Right lung (tissue), 5 donors: ENCODE measurements around the gene TMEM41A. TPM values are rescaled to one million over a fixed set of nuclear protein-coding genes. Genes with fewer than 3 reads are reported as not detected.
"Not testable (repeated sequence)": the region's sequence is repeated elsewhere in the genome, so short reads cannot be mapped to it uniquely, and the experiment has no call there.

Experiments used
- DNase-seq, 2 donors: peaks; one replicate each; pipeline ENCODE4 v3.0.0-alpha.2; 2013
- polyA plus RNA-seq, 5 donors: library from polyadenylated mRNA; unstranded; fragments of 120-200 nt; gene quantifications; one replicate each; pipeline versions ENCODE4 v1.2.1 to v1.2.3, GENCODE V29; 2013; ENCODE audit warnings: inconsistent platforms in 1 of 5, low replicate concordance in 1 of 5; ENCODE audit not compliant: insufficient read length in 5 of 5, insufficient read depth in 1 of 5

The TMEM41A gene
- polyA plus RNA-seq, 5 donors = 40.8 to 50.6 (median 47.8) TPM

DNA sequence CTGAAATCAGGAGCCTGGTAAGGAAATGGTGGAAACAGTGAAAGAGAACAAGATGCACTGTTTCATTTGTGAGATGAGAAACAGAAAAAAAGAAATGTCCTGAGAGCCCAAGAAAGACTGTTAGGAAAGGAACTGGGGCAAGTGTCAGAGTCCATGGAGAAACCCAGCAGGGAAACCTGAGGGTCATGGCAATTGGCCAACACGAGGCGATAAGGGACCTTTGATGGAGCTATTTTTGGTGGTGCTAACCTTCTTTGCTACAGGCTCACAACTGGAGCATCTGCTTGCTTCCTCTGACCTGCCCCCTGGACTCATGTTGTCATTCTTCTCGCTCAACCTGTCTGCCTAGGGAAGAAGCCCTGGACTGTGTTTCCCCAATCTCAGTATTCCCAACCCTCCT is 4.2 kb upstream of the TMEM41A start:
- no peak for DNase-seq

DNA sequence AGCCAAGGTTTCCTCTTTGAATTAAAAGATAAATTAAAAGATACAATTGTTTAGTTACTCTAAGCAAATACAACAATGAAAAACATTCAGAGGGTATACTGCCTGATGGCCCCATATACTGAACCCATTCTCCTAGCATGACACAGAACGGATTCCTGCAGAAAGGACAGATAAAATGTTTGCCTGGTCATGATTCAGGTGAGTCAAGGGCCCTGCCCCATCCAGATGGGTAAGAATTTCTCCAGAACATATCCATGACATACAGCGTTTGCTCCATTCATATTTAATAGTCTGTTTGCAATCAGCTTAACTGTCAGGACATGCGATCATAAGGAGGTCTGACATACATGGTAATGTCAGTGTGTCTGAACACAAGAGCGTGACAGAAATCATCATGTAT is 8.6 kb downstream of the TMEM41A start:
- no peak for DNase-seq

DNA sequence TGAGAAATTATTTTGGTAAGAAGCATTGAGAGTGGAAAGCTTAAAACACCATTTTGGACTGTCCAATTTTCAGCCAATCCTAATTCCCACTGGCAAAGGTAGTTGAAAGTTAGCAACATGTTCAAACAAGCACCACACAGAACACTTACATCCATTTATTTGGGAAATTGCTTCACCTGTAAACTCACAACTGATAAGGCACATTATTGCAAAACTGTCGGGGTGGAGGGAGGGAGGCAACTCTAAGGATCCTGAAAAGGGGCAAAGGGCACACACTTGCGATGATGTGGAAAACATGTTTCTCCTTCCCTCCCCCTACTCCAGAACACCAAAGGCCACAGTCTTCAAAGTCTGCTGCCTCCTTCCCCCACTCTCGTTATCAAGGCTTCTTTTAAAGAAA is 9.4 kb downstream of the TMEM41A start:
- DNase-seq = no peak

DNA sequence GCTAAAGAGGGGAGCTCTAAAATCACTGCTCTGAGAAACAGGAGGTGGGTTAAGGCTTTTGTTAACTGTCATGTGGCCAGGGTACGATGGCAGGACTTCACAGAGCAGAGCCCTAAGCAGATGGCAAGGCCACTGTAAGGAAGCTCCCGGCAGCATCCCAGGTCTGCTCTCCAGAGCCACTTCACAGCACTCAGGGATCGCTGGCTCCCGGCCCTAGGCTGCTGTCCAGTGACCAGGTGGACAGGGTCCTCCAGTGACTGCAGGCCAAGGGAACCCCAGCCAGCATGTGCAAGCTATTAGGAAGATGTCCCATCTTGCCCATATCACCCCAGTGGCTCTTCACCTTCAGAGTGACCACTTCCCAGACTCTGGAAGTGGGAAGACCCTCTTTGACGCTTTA is 10.4 kb downstream of the TMEM41A start:
- no peak for DNase-seq

DNA sequence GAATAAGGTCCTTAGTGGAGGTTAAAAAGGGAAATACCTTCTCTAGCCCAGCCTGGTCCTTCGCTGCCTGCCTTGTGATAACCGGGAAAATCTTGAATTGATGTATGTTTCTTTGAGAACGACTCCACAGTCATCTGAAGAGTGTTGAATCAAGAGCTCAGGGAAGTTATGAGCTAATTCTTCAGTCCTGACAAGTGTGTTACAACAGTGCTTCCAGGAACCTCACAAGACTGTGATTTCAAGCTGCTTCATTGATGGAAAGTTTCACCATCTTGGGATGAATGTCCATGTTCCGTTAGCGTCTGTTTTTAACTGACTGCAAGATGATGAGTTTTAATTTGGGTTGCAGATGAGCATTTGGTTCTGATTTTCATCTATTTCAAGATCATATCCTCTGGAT is 12.4 kb downstream of the TMEM41A start:
- DNase-seq = no peak

DNA sequence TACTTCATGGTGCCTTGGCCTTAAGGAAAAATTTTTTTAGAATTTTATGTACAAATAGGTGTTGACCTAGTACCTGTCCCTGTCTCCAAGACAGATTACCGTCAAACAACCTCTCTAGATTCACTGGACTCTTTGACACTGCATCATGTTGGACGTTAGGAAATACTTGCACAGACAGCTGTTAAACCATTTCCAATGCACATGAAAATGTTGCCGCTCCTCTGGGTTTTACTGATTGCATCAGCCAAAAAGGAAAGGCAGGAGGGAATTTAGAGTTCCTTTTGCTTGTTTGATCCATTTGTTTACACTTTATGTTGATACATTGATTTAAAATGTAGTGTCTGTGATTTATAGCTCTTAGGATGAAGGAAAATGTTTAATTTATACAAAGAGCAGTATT is 14.5 kb downstream of the TMEM41A start:
- DNase-seq = no peak

DNA sequence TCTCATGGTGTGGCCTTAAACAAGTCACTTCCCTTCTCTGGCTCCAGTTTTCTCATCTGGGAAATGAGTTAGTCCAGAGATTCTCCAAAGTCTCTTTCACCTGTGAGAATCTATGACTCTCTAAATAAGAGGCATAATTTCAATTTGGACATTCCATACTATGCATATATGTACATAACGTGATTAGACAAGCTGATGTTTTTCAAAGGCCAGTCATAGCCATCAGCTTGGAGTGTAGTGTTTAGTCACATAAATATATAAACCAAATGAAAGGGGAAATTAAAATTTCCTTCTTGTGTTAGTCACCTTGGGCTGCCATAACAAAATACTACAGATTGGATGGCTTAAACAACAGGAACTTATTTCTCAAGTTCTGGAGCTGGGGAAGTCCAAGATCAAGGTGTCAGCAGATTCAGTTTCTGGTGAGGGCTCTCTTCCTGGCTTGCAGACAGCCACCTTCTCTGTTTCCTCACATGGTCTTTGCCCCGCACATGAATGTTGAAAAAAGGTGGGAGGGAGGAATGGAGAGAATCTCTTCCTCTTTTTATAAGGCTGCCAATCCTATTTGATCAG is 19.4 kb downstream of the TMEM41A start:
- no peak for DNase-seq

DNA sequence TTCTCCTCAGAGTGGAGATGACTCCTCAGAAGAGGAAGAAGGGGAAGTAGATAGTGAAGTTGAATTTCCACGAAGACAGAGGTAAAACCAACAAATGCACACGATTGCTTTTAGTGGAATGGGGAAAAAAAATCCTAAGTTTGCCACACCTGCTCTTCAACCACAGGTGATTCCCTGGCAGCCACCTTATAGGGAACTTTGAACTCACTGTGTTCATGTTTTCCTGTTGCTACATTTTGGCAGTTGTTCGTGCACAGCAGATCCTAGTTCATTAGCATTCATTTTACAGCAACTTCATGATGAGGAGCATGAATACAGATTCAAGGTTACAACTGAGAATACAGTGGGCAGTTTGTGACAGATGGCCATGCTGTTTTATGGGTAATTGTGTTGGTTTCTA is 21.5 kb downstream of the TMEM41A start:
- no peak for DNase-seq

DNA sequence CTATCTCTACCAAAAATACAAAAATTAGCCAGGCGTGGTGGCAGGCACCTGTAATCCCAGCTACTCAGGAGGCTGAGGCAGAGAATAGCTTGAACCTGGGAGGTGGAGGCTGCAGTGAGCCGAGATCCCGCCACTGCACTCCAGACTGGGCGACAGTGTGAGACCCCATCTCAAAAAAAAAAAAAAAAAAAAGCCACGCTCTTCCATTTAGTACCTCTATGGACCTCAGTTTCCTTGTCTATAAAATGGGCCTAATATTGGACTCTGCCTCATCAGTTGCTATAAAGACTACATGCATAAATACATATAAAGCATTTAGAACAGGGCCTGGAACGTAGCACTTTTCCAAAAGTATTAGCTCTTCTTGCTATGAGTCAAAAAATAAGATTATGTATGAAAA is 23.9 kb downstream of the TMEM41A start:
- DNase-seq = not testable (repeated sequence)

DNA sequence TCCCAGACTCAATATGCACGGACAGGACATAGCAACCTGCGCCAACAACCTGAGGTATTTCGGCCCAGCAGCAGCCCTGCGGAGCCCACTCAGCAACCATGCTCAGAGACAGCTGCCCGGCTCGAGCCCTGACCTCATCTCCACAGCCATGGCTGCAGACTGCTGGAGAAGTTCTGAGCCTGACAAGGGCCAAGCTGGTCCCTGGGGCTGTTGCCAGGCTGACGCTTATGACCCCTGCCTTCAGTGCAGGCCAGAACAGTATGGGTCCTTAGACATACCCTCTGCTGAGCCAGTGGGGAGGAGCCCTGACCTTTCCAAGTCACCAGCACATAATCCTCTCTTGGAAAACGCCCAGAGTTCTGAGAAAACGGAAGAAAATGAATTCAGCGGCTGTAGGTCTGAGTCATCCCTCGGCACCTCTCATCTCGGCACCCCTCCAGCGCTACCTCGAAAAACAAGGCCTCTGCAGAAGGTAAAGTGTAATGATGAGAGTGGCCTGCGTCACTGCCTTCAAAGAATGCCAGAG is 25.5 kb downstream of the TMEM41A start:
- DNase-seq = no peak

DNA sequence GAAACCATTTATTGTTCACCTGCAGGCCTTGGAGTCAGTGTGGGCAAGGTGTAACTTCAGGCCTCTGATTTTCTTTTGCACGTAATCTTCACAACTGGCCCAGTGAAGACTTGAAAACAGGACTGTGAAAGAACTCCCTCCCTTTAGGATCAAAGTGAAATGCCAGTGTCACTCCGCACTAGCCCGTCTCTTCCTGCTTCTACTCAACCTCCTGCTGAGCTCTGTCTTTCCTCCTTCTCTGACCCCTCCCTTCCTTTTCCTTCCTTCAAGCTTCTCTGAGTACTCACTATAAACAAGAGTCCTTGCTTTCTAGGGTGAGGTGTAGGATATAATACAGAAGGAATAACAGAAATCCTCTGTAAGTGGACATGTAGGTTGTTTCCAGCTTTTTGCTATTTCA is 28.5 kb downstream of the TMEM41A start:
- no peak for DNase-seq

DNA sequence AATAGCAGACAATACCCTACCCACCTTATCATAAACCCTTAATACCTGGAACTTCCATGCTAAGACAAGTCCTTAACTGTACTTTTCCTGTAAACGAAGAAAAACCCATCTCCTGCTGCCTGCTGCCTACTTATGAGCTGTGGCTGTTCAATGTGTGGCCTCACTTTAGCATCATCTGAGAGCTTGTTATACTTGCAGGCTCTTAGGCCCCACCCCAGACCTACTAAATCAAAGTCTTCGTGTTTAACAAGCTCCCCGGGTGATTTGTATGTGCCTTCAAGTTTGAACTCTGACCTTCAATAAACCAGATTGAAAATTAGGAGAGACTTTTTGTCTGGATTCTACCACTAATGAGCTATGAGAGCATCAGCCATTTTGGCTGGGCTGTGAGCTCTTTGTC is 29.3 kb downstream of the TMEM41A start:
- DNase-seq = no peak

DNA sequence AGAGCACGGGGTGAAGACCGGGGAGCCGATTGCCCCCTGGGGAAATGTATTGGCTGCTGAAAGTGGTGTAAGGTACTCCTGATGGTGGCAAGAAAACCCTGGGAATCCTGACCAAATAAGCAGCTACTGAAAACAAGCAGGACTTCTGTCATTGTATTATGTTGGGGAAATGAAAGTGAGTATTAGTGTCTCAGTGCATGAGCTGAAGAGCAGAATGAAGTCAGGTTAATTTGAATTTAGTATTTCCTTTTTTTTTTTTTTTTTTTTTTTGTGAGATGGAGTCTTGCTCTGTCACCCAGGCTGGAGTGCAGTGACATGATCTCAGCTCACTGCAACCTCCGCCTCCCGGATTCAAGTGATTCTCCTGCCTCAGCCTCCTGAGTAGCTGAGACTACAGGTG is 32.7 kb downstream of the TMEM41A start:
- not testable (repeated sequence) for DNase-seq

DNA sequence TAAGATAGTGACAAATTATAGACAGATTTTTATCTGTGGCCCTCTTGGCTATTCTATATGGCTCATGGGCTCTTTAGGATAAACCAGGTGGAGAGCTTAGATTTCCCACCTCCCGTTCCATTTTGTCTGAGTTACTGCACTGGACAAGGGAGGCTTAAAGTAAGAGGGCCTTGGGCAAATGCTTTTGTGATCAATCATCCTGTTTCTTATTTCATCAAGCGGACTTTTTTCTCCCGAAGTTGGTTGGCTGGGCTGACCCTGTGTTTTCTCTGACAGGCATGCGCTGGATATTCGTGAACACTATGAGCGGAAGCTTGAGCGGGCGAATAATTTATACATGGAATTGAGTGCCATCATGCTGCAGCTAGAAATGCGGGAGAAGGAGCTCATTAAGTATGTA is 33.4 kb downstream of the TMEM41A start:
- DNase-seq = no peak

DNA sequence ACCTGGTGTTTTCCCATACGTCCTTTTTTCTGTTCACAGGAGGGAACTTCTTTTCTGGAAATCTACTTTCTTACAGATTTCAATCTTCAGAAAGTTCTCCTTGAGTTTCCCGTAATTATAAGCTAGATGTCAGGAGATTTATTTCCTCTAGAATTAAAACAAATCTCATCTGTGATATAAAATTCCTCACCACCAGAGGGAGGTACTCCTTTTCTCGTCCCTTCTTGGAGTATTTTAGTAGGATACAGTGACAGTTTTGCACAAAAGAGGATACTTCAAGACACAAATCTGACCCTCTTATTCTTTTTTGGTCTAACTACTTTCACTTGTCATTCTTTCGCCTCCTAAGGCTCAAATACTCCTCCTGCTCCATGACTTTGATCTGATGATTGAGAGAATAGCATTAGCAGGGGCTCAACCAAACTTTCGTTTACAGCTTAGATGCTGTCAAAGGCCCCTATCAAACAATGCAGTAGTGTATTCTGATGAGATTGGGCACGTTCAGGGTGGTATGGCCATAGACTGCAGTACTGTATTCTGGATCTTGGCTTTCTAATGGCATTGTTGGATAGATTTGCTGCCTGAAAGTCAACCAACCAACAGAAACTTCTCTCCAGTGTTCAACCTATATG is 38.0 kb downstream of the TMEM41A start:
- DNase-seq = no peak

DNA sequence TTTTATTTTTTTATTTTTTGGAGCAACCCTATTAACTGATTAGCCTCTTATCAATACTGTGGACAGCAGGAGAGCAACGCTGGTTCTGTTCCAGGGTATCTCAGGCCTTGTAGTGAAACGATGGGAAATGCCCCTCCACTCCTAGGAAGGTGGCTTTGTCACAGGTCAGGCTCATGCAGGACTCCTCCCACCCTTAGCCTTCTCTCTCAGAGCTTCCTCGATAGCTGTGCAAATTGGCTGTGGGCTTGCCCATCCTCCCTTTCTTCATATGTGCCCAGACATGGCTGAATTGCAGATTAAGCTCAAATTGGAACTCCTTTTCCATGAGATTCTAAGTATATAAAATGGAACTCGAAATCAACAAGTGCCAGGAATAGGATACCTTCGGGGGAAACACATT is 38.5 kb downstream of the TMEM41A start:
- no peak for DNase-seq

DNA sequence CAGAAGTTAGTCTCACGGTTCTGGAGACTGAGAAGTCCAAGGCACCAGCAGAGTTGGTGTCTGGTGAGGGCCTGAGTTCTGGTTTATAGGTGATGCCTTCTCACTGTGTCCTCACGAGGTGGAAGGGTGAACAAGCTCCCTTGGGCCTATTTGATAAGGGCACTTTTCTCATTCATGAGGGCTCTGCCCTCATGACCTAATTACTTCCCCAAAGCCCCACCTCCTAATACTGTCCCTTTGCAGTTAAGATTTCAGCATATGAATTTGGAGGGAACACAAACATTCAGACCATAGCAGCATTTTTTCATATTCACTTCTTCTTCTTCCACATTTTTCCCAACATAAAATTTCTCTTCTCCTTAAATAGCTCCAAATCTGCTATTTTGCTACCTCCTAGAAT is 41.5 kb downstream of the TMEM41A start:
- no peak for DNase-seq

DNA sequence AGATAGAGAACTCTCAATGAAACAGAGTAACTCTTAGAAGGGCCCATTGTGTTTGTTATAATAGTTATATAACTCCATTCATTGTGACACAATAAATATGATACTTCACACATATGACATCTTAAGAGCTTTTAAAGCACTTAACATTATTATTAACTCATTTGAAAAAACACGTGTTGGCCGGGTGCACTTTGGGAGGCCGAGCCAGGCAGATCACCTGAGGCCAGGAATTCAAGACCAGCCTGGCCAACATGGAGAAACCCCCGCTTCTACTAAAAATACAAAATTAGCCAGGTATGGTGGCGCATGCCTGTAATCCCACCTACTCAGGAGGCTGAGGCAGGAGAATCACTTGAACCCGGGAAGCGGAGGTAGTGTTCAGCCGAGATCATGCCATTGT is 47.4 kb downstream of the TMEM41A start:
- not testable (repeated sequence) for DNase-seq

DNA sequence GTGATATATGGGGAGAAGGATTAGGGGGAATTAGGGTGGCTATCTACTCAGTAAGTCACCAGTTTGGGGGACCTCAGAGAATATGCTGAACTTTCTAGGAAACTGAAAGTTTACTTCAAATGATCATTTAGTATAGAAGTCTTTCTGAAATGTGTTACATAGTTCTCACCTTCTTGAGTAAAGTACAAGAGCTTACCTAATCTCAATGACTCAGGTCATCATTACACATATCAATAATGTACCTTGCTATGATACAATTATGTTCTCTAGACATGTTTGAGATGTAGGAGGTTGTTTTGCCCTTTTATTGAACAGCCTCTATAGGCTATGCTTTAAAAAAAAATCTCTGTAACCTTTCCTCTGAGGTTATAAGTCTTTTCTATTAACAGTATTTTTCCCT is 50.7 kb downstream of the TMEM41A start:
- DNase-seq = no peak

DNA sequence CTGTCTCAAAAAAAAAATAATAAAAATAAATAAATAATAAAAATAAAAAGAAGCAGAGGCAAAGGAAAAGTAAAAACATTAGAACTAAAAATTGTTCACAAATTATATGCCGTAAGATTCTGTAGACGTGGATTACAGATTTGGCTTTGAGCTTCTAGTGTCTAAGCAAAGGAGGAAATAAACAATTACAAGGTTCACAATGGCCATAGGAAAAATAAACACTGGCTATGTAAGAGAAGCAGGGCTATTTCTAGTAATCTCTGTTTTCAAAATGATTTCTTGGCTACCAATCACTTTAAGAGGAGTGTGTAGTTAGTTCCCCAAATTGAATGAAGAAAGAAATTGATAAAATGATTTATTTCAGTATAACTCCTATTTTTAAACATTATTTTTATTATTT is 54.5 kb downstream of the TMEM41A start:
- no peak for DNase-seq

DNA sequence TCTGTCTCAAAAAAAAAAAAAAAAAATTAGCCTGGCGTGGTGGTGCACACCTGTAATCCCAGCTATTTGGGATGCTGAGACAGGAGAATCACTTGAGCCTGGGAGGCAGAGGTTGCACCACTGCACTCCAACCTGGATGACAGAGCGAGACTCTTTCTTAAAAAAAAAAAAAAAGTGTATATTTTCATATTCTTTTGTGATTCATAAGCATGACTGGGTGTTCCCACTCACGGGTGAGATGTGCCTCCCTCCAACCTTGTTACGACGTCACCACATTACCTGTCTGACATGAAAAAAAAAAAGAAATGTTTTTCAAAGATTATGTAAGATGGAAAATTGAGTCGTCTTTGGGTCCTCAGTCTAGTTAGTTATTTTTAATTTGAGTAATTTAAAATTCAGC is 56.8 kb downstream of the TMEM41A start:
- no peak for DNase-seq

DNA sequence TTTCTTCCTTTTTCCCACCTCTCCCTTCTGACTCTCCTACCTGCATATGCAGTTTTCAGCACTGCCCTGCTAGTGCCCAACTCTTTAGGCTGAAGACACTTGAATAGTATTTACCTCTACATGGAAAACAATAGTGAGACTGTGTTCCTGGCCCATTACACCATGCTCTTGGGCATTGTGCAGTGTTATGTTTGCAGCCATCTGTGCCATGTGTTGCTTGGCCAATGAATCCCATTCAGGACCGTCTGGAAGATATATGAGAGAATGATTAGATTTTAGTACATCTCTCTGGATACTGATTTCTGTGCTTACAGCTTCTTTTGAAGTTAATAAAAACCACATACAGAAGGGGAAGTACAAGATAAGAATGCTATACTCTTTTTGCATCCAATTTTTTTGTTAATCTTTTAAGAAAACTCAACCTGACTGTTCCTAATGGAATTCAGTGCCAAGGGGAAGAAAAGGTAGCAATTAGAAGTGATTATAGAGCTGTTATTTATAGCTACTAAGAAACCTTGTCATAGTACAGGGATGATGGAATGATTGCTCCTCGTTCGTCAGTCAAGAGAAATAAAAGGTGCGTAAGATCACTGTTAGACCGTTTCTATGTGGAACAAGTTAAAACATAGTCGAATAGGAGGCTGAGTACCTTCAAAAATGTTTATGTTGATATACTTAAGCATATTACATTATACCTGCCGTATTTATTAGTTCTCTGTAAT is 58.9 kb downstream of the TMEM41A start:
- DNase-seq = no peak
